ENCODE data around the gene ABI3. TPM values are rescaled to one million over a fixed set of nuclear protein-coding genes. Genes with fewer than 3 reads are reported as not detected.
A peak's percentile ranks its signal among the peaks of the same experiment; 100 is the strongest.

The ABI3 gene
- total and polyA plus RNA-seq, 2 donors (not counting 1 experiment from before 2014, with no cell fraction given), result 15.6 to 23.3 TPM

DNA sequence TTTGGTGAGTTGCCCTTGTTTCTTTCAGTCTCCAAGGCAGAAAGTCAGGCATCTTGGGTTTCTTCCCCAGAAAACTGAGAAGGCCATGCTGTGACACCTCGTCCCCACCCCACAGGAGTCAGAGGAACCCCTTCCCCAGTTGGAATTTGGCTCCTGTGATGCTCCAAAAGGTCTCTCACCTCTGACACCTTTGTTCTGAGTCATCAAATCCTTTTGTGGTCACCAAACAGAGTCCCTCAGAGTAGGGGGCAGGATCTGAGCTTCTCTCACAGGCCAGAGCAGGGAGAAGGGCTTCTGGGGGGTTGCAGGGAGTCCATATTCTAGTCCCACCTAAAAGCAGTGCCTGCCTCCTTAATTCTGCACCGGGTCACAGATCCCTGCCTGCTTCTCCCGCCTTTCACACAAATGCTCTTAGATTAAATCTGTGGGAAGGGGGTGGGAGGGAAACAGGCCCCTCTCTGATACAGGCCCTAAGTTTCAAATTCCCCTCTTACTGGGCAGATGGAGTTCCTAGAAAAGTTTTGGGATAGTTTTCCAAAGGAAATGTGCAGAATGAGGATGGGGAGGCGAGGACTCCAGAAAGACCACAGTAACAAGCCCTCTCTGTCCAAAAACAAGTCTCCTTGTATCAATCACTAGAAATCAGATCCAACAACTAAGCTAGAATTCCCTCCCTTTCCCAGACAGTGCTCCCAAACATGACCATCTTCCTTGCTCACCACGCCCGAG, 18.7 kb downstream of the ABI3 start:
- no peak overlapping the region for H2AFZ ChIP-seq (ENCODE audit: insufficient read depth, low read depth, low read length, poor library complexity, severe bottlenecking)
- H3K27ac ChIP-seq (ENCODE audit: low read length in 2 of 2), result no peak overlapping the region
- peaks cover 0 to 24% (median 11%) of the 10 kb centered on the region in 4 experiments for H3K27me3 ChIP-seq (replicated peaks in 1 of 4; ENCODE audit: control extremely low read depth in 1 of 4, control insufficient read depth in 3 of 4, insufficient read depth in 4 of 4, low read length in 3 of 4)
- H3K9ac ChIP-seq (ENCODE audit: low read length), result no peak overlapping the region
- intact Hi-C loops (cut with micrococcal nuclease), result loop anchor here (5.0 kb wide), 1 partner anchor 33 kb away; no protein-coding TSS in a partner anchor
- no peaks in the 10 kb centered on the region for H3K36me3 ChIP-seq (replicated peaks in 1 of 2; ENCODE audit: control extremely low read depth in 1 of 2, control insufficient read depth in 1 of 2, extremely low read depth in 1 of 2, insufficient read depth in 2 of 2, low read length in 1 of 2)
- Mint-ChIP-seq H3K4me1 (peaks cover 32% of the 10 kb centered on the region), H3K27me3 (peaks cover 13% of the 10 kb centered on the region), H3K27ac (no peak overlapping the region), H3K9me3 (ENCODE audit: insufficient read depth) (no peaks in the 10 kb centered on the region), H3K4me3 (peak overlapping the region; percentile 84)
- peaks cover 10% of the 10 kb centered on the region for H4K20me1 ChIP-seq (ENCODE audit: control insufficient read depth, insufficient read depth, low read length, poor library complexity, severe bottlenecking)
- H3K4me2 ChIP-seq (replicated peaks; ENCODE audit: low read depth, low read length, poor library complexity, severe bottlenecking), result peak overlapping the region; percentile 94
- no peak for TF ChIP-seq EZH2 (IDR thresholded peaks at IDR 0.05; ENCODE audit: borderline replicate concordance, insufficient read depth, low read depth, low read length, poor library complexity, severe bottlenecking)
- TF ChIP-seq, protein P1, sequence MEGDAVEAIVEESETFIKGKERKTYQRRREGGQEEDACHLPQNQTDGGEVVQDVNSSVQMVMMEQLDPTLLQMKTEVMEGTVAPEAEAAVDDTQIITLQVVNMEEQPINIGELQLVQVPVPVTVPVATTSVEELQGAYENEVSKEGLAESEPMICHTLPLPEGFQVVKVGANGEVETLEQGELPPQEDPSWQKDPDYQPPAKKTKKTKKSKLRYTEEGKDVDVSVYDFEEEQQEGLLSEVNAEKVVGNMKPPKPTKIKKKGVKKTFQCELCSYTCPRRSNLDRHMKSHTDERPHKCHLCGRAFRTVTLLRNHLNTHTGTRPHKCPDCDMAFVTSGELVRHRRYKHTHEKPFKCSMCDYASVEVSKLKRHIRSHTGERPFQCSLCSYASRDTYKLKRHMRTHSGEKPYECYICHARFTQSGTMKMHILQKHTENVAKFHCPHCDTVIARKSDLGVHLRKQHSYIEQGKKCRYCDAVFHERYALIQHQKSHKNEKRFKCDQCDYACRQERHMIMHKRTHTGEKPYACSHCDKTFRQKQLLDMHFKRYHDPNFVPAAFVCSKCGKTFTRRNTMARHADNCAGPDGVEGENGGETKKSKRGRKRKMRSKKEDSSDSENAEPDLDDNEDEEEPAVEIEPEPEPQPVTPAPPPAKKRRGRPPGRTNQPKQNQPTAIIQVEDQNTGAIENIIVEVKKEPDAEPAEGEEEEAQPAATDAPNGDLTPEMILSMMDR (IDR thresholded peaks at IDR 0.05), result no peak
- no peak for DNase-seq
- POLR2A ChIA-PET, result interaction anchor here (0.5 to 3.3 kb wide), 5 partner anchors 35 to 86 kb away, joined by 4 to 11 read pairs (median 7); no protein-coding TSS in a partner anchor
- WGBS (ENCODE audit: insufficient coverage), result 78% methylated on average over 3 of the region's 6 CpGs
- H3K4me1 ChIP-seq (ENCODE audit: control insufficient read depth in 2 of 2, insufficient read depth in 2 of 2, low read length in 2 of 2), result peaks cover 34 to 41% of the 10 kb centered on the region in 2 donors
- no peaks in the 10 kb centered on the region for H3K9me3 ChIP-seq (ENCODE audit: control extremely low read depth in 1 of 3, control insufficient read depth in 2 of 3, insufficient read depth in 1 of 3, low read length in 2 of 3)
- CTCF ChIA-PET, result interaction anchor here (0.7 to 9.5 kb wide), 8 partner anchors 16 to 916 kb away, joined by 3 to 332 read pairs (median 11); partner anchors contain the start of genes ABI3 and GNGT2
- no peaks in the 10 kb centered on the region for H3K79me2 ChIP-seq (ENCODE audit: control insufficient read depth, insufficient read depth, low read length)
- H3K4me3 ChIP-seq (ENCODE audit: control extremely low read depth in 1 of 5, extremely low read depth in 1 of 5, insufficient read depth in 1 of 5, low read depth in 2 of 5, low read length in 4 of 5), result peak overlapping the region in 1 of 5 experiments; percentile 52
- ATAC-seq (ENCODE audit: low read depth), result no peak
